PC-9 (cell line): ENCODE measurements around the gene TET2.

Experiments used
- EZH2 ChIP-seq: fragments of 200-600 bp; sonication (generic); IDR thresholded peaks from 2 replicates; pipeline ENCODE4 v1.8.0; 2017; ENCODE audit warnings: antibody characterized with exemption, low read depth
- TF ChIP-seq, protein P1 (sequence below): fragments of 200-600 bp; sonication (generic); conservative IDR thresholded peaks from 2 replicates; pipeline ENCODE4 v1.6.1; 2017; ENCODE audit warnings: mixed run types, antibody characterized with exemption, mild to moderate bottlenecking, moderate library complexity

- TF ChIP-seq, protein P1, sequence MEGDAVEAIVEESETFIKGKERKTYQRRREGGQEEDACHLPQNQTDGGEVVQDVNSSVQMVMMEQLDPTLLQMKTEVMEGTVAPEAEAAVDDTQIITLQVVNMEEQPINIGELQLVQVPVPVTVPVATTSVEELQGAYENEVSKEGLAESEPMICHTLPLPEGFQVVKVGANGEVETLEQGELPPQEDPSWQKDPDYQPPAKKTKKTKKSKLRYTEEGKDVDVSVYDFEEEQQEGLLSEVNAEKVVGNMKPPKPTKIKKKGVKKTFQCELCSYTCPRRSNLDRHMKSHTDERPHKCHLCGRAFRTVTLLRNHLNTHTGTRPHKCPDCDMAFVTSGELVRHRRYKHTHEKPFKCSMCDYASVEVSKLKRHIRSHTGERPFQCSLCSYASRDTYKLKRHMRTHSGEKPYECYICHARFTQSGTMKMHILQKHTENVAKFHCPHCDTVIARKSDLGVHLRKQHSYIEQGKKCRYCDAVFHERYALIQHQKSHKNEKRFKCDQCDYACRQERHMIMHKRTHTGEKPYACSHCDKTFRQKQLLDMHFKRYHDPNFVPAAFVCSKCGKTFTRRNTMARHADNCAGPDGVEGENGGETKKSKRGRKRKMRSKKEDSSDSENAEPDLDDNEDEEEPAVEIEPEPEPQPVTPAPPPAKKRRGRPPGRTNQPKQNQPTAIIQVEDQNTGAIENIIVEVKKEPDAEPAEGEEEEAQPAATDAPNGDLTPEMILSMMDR: no peak
- TF ChIP-seq EZH2: no peak
Measured at GRCh38 chr4:105164548-105164947, 17.9 kb downstream of the TET2 start.
